NCI-H2171 (cell line): Measurements from ENCODE around the gene ACBD3.
"Not testable (repeated sequence)": the region's sequence is repeated elsewhere in the genome, so short reads cannot be mapped to it uniquely, and the experiment has no call there.

Experiments
- DNase-seq: peaks from one replicate; lab custom pipeline; 2025; lab: John Stamatoyannopoulos, UW

Gene ACBD3

DNA sequence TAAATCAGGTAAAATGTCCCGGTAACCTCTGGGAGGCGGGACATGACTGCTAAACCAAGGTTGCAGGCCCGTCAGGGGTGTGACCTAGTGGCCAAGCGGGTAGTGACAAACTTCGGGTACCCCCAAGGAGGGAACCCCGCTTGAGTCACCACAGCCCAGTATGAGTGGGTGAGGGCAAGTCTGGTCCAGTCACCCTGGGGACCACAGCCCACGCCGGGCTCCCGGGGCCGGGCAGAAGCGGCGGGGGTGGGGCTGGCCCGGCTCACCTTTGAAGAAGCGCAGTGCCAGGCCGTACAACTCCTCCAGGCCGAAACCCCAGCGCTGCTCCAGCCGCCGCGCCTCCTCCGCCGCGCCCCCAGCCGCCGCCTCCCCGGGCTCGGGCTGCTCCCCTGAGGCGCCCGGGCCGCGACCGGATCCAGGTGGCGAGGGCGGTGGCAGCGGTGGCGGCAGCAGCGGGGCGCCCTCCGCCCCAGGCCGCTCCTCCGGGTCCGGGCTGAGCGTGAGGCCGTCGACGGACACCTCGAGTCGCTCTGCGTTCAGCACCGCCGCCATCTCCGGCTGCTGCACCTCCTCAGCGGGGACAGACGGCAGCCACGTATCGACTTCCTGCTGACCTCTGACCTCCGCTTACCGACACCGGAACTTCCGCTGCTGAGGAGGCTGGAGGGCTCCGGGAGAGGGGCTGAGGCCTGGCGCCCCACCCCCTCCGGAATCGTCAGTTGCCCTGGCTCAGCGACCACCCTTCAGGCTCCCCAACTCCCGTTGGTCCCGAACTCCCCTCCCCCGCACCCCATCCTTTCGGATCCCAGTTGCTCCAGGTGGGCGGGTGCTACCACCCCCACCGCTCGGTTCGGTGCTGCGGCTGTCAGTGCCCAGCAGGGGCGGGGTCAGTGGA lies at the start of gene ACBD3:
Gene ACBD3 (minus strand): TSS at position 618 of the 895 bp plus-strand sequence. CDS start 66 bp downstream, at position 552.
- DNase-seq: peak; percentile 91

DNA sequence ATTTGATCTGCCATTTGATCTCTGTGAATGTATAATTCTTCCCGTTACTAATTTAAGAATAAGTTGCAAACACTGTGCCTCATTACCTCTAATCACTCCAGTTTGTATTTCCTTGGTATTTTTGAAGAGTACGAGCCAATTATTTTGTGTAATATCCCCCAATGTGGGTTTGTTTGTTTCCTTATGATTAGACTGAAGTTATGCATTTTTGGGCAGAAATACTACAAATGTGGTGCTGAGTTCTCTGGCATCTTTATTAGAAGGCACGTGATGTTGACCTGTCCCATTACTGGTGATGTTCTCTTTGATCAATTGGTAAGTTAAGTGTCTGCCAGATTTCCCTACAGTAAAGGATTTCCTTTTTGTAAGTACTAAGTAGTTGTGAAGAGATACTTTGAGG lies 47.3 kb upstream of the ACBD3 start:
- DNase-seq: no peak

DNA sequence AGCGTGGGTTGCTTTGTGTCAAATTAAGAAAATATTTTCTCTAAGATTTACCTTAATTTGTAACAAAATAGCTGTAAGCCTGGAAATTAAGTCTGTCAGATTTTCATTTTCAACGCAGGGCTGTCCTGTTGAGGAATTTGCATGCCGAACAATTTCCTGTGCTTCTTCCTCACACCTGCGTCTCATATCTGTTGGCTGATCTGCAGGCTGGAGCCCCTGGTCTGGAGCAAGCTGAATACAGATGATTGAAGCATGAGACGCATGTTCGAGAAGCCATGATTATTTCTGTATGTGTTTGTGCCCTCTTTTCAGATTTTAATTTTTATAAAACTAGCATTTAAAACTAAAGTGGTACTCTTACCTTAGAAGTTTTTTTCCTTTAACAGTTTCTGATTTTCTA lies 46.8 kb upstream of the ACBD3 start:
- no peak for DNase-seq

DNA sequence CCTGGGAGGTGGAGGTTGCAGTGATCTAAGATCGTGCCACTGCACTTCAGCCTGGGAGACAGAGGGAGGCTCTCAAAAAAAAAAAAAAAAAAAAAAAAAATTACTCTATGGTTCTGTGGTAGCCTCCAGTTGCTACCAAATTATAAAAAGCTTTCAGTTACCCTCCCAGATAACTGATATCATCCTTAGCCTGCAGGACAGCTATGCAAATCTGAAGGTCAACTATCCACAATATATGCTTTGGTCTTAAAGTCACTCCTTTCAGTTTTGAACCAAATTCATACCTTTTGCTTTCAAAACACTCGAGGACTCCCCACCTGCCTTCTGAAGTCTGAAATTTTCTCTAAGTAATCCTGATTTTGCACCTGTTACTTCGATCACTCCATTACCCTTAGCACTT lies 40.1 kb upstream of the ACBD3 start:
- DNase-seq: no peak

DNA sequence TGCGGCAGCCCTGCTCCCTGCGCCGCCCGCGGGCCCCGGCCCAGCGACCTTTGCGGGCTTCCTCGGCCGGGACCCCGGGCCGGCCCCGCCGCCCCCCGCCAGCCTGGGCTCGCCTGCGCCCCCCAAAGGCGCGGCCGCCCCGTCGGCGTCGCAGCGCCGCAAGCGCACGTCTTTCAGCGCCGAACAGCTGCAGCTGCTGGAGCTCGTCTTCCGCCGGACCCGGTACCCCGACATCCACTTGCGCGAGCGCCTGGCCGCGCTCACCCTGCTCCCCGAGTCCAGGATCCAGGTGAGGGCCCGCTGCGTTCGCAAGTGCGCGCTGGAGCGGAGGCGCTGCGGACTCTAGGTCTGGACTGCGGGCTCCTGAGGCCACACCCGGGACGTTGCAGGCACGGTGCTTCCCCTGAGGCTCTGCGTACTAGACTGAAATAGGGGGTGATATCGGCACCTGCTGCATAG lies 37.3 kb upstream of the ACBD3 start:
- DNase-seq: no peak

DNA sequence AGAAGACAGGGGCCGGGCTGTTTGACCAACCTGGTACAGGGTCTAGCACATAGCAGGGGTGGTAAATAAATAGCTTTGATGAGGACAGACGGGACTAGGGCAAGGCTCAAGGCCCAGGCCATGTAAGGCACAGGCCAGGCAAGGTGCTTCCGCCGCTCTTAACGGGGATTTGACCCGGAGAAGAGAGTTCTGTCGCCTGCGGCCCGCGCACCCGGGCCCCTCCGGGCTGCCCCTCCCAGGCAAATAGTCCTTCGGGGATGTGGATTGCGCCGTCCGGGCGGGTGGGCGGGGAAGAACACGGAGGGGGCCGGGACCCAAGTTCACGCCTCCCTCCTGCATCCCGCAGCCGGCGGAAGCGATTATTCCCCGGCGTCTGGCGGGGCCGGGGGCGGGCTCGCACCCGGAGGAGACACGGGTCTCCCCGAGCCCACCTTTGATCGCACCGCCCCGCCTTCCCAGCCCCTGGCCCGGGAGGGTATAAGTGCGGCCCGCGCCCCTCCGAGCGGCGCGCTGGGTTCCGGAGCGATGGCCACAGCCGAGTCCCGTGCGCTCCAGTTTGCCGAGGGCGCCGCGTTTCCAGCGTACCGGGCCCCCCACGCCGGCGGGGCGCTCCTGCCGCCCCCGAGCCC lies 36.7 kb upstream of the ACBD3 start, which contains the start of gene MIXL1:
Gene MIXL1 (plus strand): TSS at position 508 of the 629 bp plus-strand sequence. CDS start 18 bp downstream, at position 526.
- DNase-seq: no peak

DNA sequence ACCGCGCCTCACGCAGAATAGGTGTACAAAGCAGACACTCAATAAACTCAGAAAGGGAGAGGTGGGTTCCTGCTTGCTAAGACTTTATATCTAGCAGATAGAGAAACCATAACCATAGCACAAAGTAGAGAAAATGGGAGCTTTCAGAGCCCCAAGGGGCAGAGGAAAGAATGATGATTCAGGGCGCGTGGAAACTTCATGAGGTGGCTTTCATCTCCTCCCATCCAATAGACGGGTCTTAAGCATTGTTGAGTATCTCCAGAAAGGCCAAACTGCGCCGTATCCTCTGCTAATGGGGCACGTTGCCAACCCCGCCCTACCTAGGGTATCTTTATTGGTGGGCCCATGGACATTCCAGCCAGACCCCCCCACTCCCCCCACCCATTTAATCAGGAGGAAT lies 36.1 kb upstream of the ACBD3 start:
- no peak for DNase-seq

DNA sequence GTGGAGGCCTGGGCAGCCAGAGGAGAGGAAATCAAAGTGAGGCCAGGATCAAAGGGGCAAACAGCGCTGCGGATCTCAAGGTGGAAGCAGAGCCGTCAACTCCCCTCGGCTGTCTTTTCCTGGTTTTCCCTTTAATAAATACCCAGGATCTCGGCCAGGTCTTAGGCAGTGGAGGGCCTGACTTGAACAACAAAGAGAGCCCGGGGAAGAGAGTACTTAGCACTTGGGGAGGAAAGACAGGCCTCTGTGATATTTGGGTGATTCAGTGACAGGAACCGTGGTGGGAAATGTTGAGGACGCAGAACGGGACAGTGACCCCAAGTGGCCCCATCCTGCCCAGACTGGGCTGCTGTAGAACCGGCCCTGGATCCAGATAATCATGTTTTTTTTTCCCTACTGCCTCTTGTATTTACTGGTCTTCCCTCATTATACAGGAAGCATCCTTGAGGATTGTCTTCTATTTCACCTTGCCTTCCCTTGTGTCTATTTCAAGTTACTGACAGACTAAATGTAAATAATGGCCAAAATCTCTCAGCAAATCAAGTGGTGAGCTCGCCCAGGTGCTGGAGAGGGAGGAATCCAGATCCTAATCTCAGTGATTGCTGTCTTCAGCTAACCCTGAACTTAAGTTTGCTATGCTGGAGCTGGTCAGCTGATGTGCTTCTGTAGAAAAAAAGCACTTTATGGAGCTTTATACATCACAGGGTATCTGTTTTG lies 34.1 kb upstream of the ACBD3 start:
- no peak for DNase-seq

DNA sequence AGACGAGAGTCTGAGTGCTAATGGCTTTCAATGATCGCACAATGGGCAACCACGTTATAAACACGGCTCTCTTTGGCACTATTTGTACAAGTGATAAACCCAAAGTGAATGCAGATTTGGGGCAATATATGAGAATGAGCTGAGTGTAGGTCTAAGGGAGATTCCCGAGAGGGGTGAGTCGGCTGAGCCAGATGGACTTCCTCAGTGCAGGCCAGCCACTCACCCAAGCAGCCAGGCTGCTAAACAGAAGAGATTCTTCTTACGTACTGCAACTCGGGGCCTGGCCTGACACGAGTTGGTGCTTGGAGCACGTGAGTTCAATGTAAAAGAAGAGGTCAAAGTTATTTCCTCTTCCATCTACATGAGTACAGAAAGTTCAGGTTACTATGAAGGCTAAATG lies 30.7 kb upstream of the ACBD3 start:
- DNase-seq: no peak

DNA sequence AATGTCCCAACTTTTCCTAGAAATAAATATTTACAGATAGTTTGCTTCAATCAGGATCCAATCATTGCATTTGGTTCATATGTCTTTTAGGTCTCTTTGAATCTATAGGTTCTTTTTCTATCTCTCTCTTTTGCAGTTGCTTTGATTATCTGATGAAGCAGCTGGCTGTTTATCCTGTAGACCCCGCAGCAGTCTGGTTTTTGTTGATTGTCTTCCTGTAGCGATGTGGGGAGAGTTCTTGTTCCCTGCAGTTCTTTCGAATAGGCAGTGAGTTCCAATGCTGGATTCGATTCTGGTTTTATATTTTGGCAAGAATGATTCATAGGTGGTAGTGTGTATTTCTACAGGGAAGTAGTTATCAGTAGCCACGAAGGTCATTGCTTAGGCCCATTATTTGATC lies 29.5 kb upstream of the ACBD3 start:
- no peak for DNase-seq

DNA sequence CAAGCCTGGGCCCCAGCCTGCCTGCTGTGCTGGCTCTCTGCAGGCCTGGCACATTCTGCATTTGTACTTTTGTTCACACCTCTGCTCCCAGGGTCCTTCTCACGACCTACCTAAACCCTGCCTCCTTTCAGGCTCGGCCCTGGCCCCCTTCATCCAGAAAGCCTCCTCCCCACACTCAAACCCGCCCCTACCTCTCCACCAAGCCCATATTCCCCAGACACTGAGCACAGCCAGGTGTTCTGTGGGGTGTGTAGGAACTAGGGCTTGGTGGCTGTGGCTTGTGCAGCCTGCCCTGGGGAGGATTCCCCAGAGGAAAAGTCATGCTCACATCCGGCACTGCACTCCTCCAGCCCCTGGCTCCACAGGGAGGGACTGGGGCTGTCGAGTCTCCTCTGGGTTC lies 28.7 kb upstream of the ACBD3 start:
- peak; percentile 47 for DNase-seq

DNA sequence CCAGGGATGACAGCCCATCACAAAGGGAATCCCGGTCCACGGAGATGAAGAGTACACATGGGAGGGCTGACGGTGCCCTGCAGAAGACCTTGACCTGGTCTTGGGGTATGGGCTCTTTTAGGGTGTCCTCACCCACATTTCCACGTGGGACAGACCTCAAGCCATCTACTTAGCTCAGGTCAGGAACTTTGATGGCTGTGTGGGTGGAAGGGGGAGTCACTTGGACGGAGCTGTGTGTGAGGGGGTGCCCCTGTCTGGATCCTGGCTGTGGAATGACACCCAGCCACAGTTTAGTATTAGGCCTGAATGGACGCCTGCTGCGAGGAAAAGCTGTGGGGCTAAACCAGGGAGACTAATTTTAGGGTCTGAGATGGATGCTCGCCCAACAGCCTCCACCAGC lies 26.0 kb upstream of the ACBD3 start:
- DNase-seq: no peak

DNA sequence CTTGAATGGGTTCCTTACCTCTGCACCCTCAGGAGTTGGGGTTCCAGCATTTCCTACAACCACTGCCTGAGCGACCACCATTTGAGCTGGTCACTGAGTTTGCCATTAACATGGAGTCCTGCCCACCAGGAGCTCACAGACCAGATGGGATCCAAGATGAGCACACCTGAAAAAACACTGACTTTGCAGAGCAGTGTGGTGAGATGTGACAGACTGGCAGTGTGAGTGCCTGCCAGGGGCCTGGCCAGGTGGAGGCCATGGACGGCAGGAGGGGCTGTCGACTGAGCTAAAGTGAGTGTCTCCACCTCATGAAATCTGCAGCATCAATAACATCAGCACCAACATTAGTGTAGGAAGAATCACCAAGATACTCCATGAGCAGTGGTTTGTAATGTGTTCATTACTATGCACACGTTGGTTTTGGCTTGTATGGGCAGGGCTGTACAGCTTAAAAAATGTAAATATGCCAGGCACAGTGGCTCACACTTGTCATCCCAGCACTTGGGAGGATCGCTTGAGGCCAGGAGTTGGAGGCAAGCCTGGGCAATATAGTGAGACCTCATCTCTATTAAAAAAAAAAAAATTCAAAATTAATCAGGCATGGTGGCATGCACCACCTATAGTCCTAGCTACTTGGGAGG lies 24.8 kb upstream of the ACBD3 start:
- no peak for DNase-seq

DNA sequence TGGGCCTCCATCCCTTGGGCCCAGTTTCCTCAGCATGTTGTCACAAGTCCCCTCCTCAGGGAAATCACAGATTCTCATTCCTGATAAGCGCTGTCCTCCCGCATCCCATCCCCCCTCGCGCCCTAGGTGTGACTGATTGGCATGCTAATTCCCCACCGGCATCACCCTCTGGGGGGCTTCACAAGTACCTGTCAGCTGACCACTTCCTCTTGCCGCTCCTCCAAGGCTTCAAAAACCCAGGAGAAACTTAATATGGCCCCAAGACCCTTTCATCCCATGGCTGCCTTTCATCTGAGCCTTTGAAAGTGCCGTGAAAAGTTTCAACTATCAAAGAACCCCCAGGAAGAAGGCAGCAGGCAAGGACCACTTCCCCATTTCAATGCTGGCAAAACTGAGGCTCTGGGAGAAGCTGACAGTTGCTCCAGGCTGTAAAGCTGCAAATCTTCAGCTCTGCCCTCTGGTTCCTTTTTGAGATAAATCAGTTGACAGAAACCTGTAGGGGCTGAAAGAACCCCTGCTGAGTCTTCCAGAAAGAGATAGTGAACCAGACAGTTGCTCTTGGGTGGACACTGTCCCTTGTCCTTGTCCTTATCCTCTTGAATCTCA lies 24.1 kb upstream of the ACBD3 start:
- DNase-seq: no peak

DNA sequence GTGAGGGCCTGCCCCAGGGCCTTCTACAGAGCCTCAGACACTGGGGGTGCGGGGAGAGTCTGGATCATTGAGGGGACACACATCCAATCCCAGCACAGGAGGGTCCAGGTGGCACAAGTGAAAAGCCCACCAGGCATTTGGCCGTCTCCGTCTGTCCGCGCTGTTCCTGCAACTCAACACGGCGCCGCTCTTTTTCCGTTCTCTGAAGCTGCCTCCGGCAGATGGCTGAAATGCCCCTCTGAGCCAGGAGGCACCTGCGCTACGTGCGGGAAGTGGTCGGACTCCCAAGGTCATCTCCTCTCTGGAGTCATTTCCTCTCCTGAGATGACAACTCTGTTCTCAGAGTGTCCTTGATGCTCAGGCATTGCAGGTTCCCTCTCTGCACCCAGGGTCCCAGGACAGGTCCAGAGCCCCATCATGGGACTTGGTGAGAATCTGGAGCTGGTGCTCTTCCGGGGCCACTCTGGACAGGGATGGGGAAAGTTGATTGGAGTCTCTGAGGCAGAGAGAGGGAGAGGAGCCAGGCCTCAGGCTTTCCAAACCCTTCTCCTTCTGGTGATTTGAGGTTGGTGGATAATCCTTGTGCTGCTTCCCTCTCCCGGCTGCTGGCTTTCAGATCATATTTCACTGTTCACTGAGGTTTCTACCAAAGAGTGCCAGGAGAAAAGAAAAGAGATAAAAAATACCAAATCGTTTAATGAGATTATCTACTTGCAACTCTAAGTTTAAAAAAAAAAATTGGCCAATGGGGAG lies 22.9 kb upstream of the ACBD3 start:
- peak; percentile 14 for DNase-seq

DNA sequence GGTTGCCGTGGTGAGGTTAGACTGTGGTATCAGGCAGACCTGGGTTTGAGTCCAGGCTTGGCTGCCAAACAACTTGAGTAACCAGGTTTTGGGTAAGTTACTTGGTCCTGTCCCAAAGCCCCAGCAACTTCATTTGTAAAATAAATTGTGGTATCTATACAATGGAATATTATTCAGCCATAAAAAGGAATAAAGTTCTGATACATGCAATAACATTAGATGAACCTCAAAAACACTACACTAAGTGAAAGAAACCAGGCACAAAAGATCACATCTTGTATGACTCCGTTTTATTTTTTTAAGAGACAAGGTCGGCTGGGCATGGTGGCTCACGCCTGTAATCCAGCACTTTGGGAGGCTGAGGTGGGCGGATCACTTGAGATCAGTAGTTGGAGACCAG lies 20.5 kb upstream of the ACBD3 start:
- DNase-seq: no peak

DNA sequence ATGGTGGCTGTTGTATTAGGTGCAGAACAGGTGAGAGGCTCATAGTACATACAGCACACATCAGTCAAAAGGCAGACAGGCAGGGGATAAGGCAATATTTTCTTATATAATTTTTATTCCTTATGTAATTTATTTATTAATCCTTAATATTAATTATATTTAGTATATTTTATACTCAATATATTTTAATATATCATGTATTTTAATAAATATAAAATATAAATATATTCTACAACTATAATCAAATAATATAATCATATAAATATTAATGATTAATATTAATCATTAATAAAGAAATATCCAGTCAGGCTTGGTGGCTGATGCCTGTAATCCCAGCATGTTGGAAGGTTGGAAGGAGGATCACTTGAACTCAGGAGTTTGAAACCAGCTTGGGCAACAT lies 17.7 kb upstream of the ACBD3 start:
- no peak for DNase-seq

DNA sequence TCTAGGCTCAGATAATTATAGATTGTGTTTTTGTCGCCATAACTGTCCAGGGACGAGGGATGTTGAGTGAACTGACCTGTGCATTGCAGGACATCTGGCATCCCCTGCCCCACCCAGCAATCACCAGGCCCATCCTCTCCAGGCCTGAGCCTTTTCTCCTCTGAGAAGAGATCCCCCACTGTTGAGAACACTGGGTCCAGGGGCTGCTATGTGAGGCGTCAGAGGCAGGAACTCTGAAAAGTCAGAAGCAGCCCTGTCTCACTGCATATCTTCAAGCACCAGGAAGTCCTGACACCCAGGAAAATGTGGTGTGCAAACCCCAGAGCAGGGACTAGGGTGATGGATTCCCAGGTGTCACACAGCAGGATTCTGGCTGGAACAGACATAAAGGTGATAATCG lies 17.1 kb upstream of the ACBD3 start:
- DNase-seq: no peak

DNA sequence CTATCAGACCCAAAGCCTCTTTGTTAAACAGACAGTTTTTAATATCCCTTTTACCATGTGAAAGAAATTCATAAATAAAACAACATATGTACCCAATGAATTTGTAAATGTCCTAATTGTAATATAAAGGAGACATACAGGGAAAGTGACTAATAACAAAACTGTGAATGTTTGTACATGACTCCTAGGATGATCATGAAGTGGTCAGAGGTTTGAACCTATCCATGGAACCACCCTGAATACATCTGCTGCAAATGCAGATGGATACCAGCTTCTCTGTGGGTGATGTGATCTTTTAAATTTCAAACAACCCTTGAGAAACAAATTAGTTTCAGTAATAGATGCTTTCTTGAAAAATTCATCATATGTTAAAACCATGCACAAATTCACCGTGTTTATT lies 16.7 kb upstream of the ACBD3 start:
- no peak for DNase-seq

DNA sequence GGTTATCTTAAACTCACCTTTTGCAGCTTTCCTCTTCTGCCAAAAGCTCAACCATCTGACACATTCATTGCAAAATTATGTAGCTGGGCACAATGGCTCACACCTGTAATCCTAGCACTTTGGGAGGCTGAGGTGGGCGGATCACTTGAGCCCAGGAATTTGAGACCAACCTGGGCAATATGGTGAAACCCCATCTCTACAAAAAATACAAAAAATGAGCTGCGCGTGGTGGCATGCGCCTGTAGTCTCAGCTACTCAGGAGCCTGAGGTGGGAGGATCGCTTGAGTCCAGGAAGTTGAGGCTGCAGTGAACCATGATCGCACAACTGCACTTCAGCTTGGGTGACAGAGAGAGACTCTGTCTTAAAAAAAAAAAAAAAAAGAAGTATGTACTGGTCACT lies 16.1 kb upstream of the ACBD3 start:
- not testable (repeated sequence) for DNase-seq

DNA sequence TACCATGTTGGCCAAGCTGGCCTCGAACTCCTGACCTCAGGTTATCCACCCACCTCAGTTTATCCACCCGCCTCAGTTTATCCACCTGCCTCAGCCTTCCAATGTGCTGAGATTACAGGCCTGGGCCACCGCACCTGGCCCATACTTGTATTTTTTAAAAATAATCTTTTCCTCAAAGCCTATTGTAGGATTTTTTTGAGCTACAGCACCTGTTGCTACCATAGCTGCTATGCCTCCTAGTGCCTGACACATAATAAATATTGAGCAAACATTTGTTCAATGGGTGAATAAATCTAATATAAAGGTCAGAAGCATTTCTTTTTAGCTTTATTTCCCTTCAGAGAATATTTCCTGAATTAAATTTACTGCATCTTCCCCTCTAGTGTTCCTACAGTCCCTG lies 15.7 kb upstream of the ACBD3 start:
- DNase-seq: no peak
